ENCODE results near the gene ZBTB48.

The ZBTB48 gene

DNA sequence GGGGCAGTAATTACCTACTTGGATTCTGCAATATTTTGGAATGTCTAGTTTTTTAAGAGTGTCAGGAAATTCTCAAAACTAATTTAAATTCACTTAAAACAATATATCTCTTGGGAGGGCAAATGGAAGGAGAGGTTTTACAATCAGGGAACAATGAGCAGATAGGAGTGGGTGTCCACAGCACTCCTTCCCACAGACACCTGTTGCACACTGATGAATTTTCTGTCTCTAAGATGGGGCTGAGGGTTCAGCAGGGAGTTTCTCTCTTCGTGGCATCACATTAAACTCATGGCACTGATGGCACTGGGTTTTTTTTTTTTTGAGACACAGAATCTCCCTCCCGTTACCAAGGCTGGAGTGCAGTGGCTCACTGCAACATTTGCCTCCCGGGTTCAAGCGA lies 39.3 kb downstream of the ZBTB48 start:
- no peak for DNase-seq (ENCODE audit: low read depth in 1 of 2, low spot score in 1 of 2)
- Histone ChIP-seq H3K4me3 (replicated peaks; ENCODE audit: insufficient read depth, low read length) (no peak overlapping the region), H3K27ac (replicated peaks) (no peak overlapping the region), H3K27me3 (ENCODE audit: insufficient read depth, poor library complexity, severe bottlenecking) (no peaks in the 10 kb centered on the region)
- no peak for TF ChIP-seq POLR2AphosphoS5 (IDR thresholded peaks at IDR 0.05; ENCODE audit: low read depth)
- TF ChIP-seq SPI1 (IDR thresholded peaks at IDR 0.05; ENCODE audit: borderline replicate concordance, low read depth): no peak
- TF ChIP-seq GABPA (IDR thresholded peaks at IDR 0.05; ENCODE audit: low read depth): no peak
- TF ChIP-seq, protein P1, sequence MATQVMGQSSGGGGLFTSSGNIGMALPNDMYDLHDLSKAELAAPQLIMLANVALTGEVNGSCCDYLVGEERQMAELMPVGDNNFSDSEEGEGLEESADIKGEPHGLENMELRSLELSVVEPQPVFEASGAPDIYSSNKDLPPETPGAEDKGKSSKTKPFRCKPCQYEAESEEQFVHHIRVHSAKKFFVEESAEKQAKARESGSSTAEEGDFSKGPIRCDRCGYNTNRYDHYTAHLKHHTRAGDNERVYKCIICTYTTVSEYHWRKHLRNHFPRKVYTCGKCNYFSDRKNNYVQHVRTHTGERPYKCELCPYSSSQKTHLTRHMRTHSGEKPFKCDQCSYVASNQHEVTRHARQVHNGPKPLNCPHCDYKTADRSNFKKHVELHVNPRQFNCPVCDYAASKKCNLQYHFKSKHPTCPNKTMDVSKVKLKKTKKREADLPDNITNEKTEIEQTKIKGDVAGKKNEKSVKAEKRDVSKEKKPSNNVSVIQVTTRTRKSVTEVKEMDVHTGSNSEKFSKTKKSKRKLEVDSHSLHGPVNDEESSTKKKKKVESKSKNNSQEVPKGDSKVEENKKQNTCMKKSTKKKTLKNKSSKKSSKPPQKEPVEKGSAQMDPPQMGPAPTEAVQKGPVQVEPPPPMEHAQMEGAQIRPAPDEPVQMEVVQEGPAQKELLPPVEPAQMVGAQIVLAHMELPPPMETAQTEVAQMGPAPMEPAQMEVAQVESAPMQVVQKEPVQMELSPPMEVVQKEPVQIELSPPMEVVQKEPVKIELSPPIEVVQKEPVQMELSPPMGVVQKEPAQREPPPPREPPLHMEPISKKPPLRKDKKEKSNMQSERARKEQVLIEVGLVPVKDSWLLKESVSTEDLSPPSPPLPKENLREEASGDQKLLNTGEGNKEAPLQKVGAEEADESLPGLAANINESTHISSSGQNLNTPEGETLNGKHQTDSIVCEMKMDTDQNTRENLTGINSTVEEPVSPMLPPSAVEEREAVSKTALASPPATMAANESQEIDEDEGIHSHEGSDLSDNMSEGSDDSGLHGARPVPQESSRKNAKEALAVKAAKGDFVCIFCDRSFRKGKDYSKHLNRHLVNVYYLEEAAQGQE (IDR thresholded peaks at IDR 0.05; ENCODE audit: insufficient replicate concordance, low read depth): no peak
- TF ChIP-seq CTCF (IDR thresholded peaks at IDR 0.05; ENCODE audit: insufficient read depth, low read length): no peak

GRCh38 chr1:6621429-6622391 lies 41.9 kb downstream of the ZBTB48 start:
- DNase-seq (ENCODE audit: low read depth in 1 of 2, low spot score in 1 of 2): no peak
- Histone ChIP-seq H3K27ac (replicated peaks) (no peak overlapping the region), H3K27me3 (ENCODE audit: insufficient read depth, poor library complexity, severe bottlenecking) (no peaks in the 10 kb centered on the region), H3K4me3 (replicated peaks; ENCODE audit: insufficient read depth, low read length) (no peak overlapping the region)
- TF ChIP-seq, protein P1 (IDR thresholded peaks at IDR 0.05; ENCODE audit: insufficient replicate concordance, low read depth): no peak
- TF ChIP-seq CTCF (IDR thresholded peaks at IDR 0.05; ENCODE audit: insufficient read depth, low read length) (no peak), SPI1 (IDR thresholded peaks at IDR 0.05; ENCODE audit: borderline replicate concordance, low read depth) (no peak), POLR2AphosphoS5 (IDR thresholded peaks at IDR 0.05; ENCODE audit: low read depth) (no peak), GABPA (IDR thresholded peaks at IDR 0.05; ENCODE audit: low read depth) (no peak)

DNA sequence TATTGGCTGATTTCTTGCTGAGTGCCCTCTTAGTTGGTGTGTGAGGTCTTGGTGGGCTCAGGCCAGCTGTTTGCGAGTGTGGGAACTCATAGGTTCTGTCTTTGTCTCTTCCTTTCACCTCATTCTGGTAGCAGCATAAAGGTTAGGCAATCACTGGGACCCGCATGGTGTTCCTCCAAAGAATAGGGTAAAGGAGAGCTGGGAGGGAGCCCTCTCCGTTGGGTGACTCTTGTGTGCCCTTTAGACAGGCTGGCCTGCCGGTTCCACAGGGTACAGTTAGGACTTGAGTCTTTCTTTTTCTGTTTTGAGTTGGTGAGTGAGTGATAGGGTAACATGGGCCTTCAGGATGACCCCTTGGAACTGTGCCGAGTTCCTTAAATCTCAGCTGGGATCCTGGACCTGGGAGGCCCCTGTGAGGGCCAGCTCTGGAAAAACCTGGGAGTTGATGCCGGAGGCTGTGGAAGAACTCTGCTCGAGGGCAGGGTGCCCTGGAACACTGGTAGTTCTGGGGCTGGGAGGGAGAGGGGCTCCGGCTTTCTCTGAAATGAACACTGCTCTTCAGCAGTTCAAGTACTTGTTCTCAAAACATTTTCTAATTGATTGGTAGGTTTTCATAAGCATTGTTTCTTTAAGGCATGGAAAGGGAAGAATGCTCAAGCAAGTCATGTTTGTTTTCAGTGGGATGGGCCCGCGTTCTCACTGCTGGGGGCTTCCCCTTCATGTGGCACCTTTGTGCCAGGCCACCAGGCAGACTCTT lies 42.8 kb downstream of the ZBTB48 start:
- no peak for DNase-seq (ENCODE audit: low read depth in 1 of 2, low spot score in 1 of 2)
- Histone ChIP-seq H3K27me3 (ENCODE audit: insufficient read depth, poor library complexity, severe bottlenecking) (no peaks in the 10 kb centered on the region), H3K4me3 (replicated peaks; ENCODE audit: insufficient read depth, low read length) (no peak overlapping the region), H3K27ac (replicated peaks) (no peak overlapping the region)
- TF ChIP-seq CTCF (IDR thresholded peaks at IDR 0.05; ENCODE audit: insufficient read depth, low read length) (no peak), SPI1 (IDR thresholded peaks at IDR 0.05; ENCODE audit: borderline replicate concordance, low read depth) (no peak), POLR2AphosphoS5 (IDR thresholded peaks at IDR 0.05; ENCODE audit: low read depth) (no peak), GABPA (IDR thresholded peaks at IDR 0.05; ENCODE audit: low read depth) (no peak)
- TF ChIP-seq, protein P1 (IDR thresholded peaks at IDR 0.05; ENCODE audit: insufficient replicate concordance, low read depth): no peak

All from HL-60 (cell line).